ENCODE data around the gene C10orf90. TPM values are rescaled to one million over a fixed set of nuclear protein-coding genes. Genes with fewer than 3 reads are reported as not detected.

C10orf90 gene
- total RNA-seq, 1 donor from 2014 or later, result not detected

DNA sequence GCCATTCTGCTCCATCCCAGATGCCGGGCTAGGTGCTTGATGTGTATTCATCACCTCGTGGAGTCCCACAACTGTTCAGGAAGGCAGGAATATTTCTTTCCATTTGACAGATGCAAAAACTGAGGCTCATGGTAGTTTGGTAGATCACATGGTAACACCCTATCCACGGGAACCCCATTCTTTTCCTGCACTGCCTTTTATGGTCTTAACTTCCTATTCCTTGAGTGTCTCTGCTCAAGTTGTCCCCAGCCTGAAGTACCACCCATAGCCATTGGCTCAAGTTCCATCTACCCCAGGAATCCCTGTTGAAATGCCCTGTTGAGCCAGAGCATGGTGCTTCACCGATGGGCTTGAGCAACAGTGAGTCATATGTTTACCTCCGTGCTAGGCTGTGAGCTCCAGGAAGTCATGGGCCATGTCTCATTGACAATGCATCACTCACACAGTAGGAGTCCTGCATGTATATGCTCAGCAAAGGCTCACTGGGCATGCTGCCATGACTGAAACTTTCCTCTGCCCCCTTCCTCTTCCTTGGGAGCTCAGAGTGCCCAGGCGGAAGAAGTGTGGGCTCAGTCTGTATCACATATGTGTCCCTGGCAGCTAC is 210.5 kb downstream of the C10orf90 start:
- TF ChIP-seq CTCF (IDR thresholded peaks at IDR 0.05; ENCODE audit: partially characterized antibody, unreplicated experiment), result no peak
- H3K27me3 Mint-ChIP-seq (ENCODE audit: unreplicated experiment), result peaks cover 3% of the 10 kb centered on the region
- H3K36me3 Mint-ChIP-seq (ENCODE audit: unreplicated experiment), result peaks cover 6% of the 10 kb centered on the region
- H3K27ac Mint-ChIP-seq (ENCODE audit: unreplicated experiment), result no peak overlapping the region
- peaks cover 4% of the 10 kb centered on the region for H3K9me3 Mint-ChIP-seq (ENCODE audit: unreplicated experiment)
- DNase-seq, result no peak
- no peak overlapping the region for H3K4me3 Mint-ChIP-seq (ENCODE audit: unreplicated experiment)
- H3K4me1 Mint-ChIP-seq (ENCODE audit: low read depth, unreplicated experiment), result peaks cover 4% of the 10 kb centered on the region

GRCh38 chr10:126459032-126459831 is 211.3 kb downstream of the C10orf90 start:
- DNase-seq, result no peak
- no peak for TF ChIP-seq CTCF (IDR thresholded peaks at IDR 0.05; ENCODE audit: partially characterized antibody, unreplicated experiment)
- no peak overlapping the region for H3K27ac Mint-ChIP-seq (ENCODE audit: unreplicated experiment)
- H3K9me3 Mint-ChIP-seq (ENCODE audit: unreplicated experiment), result peaks cover 4% of the 10 kb centered on the region
- peaks cover 4% of the 10 kb centered on the region for H3K27me3 Mint-ChIP-seq (ENCODE audit: unreplicated experiment)
- H3K4me3 Mint-ChIP-seq (ENCODE audit: unreplicated experiment), result no peak overlapping the region
- H3K4me1 Mint-ChIP-seq (ENCODE audit: low read depth, unreplicated experiment), result peaks cover 4% of the 10 kb centered on the region
- peaks cover 6% of the 10 kb centered on the region for H3K36me3 Mint-ChIP-seq (ENCODE audit: unreplicated experiment)

DNA sequence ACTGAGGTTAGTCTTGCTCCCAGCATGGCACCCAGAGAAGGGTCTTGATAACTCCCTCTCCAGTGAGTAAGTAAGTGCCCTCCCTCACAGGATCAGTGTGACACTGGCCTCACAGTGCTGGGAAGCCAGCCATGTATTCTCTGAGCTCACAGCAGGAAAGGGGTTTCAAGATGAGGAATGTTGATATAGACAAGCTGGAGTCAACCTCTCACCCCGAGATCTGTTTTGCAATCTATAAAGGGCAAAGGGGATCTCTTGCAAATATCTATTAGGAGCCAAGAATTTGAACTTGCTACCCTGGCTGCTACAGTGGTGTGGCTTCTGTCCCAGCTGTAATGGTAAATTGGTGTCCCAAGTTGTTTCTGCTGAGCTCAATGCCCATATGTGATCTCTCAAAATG is 212.0 kb downstream of the C10orf90 start:
- no peak for TF ChIP-seq CTCF (IDR thresholded peaks at IDR 0.05; ENCODE audit: partially characterized antibody, unreplicated experiment)
- Mint-ChIP-seq H3K9me3 (ENCODE audit: unreplicated experiment) (peaks cover 4% of the 10 kb centered on the region), H3K4me3 (ENCODE audit: unreplicated experiment) (no peak overlapping the region), H3K36me3 (ENCODE audit: unreplicated experiment) (peaks cover 6% of the 10 kb centered on the region), H3K27ac (ENCODE audit: unreplicated experiment) (no peak overlapping the region), H3K27me3 (ENCODE audit: unreplicated experiment) (peaks cover 4% of the 10 kb centered on the region), H3K4me1 (ENCODE audit: low read depth, unreplicated experiment) (peaks cover 4% of the 10 kb centered on the region)
- no peak for DNase-seq

DNA sequence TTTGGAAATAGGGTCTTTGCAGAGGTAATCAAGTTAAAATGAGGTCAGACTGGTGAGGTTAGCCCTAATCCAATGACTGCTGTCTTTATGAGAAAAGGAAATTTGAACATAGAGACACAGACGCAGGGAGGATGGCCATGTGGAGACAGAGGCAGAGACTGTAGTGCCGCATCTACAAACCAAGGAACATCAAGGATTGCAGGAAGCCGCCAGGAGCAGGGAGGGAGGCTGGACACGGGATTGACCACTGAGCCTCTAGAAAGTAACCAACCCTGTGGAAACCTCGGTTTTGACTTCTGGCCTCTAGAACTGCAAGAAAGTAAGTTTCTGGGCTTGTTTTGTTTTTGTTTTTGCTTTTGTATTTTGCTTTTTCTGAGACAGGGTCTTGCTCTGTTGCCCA is 213.9 kb downstream of the C10orf90 start:
- TF ChIP-seq CTCF (IDR thresholded peaks at IDR 0.05; ENCODE audit: partially characterized antibody, unreplicated experiment), result no peak
- peaks cover 1% of the 10 kb centered on the region for H3K27me3 Mint-ChIP-seq (ENCODE audit: unreplicated experiment)
- H3K27ac Mint-ChIP-seq (ENCODE audit: unreplicated experiment), result no peak overlapping the region
- peaks cover 2% of the 10 kb centered on the region for H3K9me3 Mint-ChIP-seq (ENCODE audit: unreplicated experiment)
- no peaks in the 10 kb centered on the region for H3K4me1 Mint-ChIP-seq (ENCODE audit: low read depth, unreplicated experiment)
- no peak overlapping the region for H3K4me3 Mint-ChIP-seq (ENCODE audit: unreplicated experiment)
- H3K36me3 Mint-ChIP-seq (ENCODE audit: unreplicated experiment), result no peaks in the 10 kb centered on the region
- no peak for DNase-seq

Measured in glutamatergic neuron (in vitro differentiated cells).